Endodermal cell (in vitro differentiated cells): Measurements from ENCODE around the gene PSORS1C2. TPM values are rescaled to one million over a fixed set of nuclear protein-coding genes. Genes with fewer than 3 reads are reported as not detected.

Source experiments
- DNase-seq: peaks from one replicate; pipeline ENCODE4 v3.0.0-alpha.2; 2017
- H3K27ac ChIP-seq: 2 replicates; pipeline ENCODE4 v1.5.1; 2013; ENCODE audit warnings: mild to moderate bottlenecking, low read depth, low read length, moderate library complexity
- H3K27me3 ChIP-seq: 2 replicates; pipeline ENCODE4 v1.6.1; 2013; ENCODE audit warnings: mild to moderate bottlenecking, low read length, moderate library complexity; ENCODE audit not compliant: insufficient read depth, control insufficient read depth, poor library complexity, severe bottlenecking
- H3K36me3 ChIP-seq: 2 replicates; pipeline ENCODE4 v1.7.0; 2013; ENCODE audit warnings: mild to moderate bottlenecking, low read length, moderate library complexity; ENCODE audit not compliant: control insufficient read depth, insufficient read depth
- H3K4me1 ChIP-seq: one replicate; pipeline ENCODE4 v1.7.0; 2013; ENCODE audit warnings: low read length; ENCODE audit not compliant: control insufficient read depth, insufficient read depth
- H3K4me3 ChIP-seq: 2 replicates; pipeline ENCODE4 v1.5.1; 2013; ENCODE audit warnings: mild to moderate bottlenecking, low read length, moderate library complexity
- H3K9ac ChIP-seq: 2 replicates; pipeline ENCODE4 v1.6.1; 2013; ENCODE audit warnings: mild to moderate bottlenecking, low read length, moderate library complexity; ENCODE audit not compliant: poor library complexity, severe bottlenecking; ENCODE audit errors: extremely low read depth
- H3K9me3 ChIP-seq: 2 replicates; pipeline ENCODE4 v1.6.1; 2013; ENCODE audit warnings: mild to moderate bottlenecking, low read length, moderate library complexity; ENCODE audit not compliant: control insufficient read depth
- H3K27ac Mint-ChIP-seq: 2 replicates; pipeline ENCODE4 v1.8.0; 2020; ENCODE audit warnings: mixed read lengths
- H3K27me3 Mint-ChIP-seq: 2 replicates; pipeline ENCODE4 v1.8.0; 2021; ENCODE audit warnings: mild to moderate bottlenecking, mixed read lengths; ENCODE audit not compliant: insufficient read depth
- H3K36me3 Mint-ChIP-seq: 2 replicates; pipeline ENCODE4 v1.8.0; 2020; ENCODE audit warnings: low read depth, mixed read lengths
- H3K4me1 Mint-ChIP-seq: 2 replicates; pipeline ENCODE4 v1.8.0; 2020; ENCODE audit warnings: mixed read lengths
- H3K4me3 Mint-ChIP-seq: 2 replicates; pipeline ENCODE4 v1.8.0; 2020; ENCODE audit warnings: mild to moderate bottlenecking, moderate library complexity, mixed read lengths
- H3K9me3 Mint-ChIP-seq: 2 replicates; pipeline ENCODE4 v1.8.0; 2020; ENCODE audit warnings: mild to moderate bottlenecking, mixed read lengths
- WGBS, 2 experiments: methylation state at CpG; one replicate each; pipeline versions ENCODE4 v1.1.5 to v1.1.7; 2013; ENCODE audit warnings: missing lambda C conversion rate in 2 of 2, mixed read lengths in 1 of 2; ENCODE audit not compliant: insufficient coverage in 1 of 2, insufficient read length in 1 of 2; 5-methylcytosine and 5-hydroxymethylcytosine counted together
- total RNA-seq, 2 donors: library from RNA; stranded (reverse); fragmentation: NEBNext Ultra II Directional in 1 of 2; extraction: Animal tissue kit (Norgen Biotek cat#: 25700) in 1 of 2; gene quantifications; 2 replicates in 1 of 2; 3 replicates in 1 of 2; pipeline ENCODE4 v1.2.1, GENCODE V29; 2021
- TF ChIP-seq, protein P1 (sequence below): fragments of 200-600 bp; sonication (generic); conservative IDR thresholded peaks from 2 replicates; pipeline ENCODE4 v1.5.0; 2021; ENCODE audit warnings: antibody characterized with exemption, mild to moderate bottlenecking

PSORS1C2 gene
- total RNA-seq, 2 donors from 2014 or later, result not detected

DNA sequence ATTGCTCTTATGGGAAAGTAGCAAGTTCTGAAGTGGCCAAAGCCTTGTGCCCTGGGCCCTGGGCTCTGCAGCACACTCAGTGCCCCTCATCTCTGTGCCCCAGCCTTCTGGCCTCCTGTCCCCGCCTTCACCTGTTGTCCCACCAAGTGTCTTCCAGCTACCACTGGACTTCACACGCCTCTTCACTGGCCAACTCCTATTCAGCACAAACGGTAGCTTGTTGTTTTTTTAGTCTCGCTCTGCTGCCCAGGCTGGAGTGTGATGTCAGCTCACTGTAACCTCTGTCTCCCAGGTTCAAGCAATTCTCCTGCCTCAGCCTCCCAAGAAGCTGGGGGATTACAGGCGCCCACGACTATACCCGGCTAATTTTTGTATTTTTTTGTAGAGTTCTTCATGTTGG lies 13.9 kb upstream of the PSORS1C2 start:
- peaks cover 60% of the 10 kb centered on the region for H3K36me3 Mint-ChIP-seq

DNA sequence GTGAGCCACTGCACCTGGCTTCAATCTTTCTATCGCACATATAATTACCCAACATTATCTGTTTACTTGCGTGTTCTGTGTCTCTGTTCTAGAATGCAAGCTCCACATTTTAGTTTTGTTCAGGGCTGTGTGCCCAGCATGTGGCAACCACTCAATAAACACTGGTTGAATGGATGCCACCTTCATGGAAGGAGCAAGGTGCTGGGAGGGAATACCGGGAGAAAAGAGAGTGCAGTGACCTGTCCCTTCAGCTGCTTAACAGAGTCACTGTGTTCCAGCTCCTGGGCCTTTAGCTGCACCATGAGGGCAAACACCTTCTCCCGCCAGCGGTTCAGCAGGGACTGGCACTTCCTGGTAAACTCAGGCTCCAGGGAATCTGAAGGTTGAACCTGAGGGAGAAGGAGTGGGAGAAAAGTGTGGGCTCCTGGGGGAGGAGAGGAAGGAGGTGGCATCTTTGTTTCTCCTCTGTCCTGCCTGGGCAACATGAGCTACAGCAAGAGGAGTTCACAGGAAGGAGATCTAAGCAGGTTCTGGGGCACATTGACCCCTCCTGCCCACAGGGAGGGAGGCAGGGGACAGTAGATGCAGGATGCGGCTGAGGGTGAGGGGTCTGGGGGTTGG lies 11.1 kb upstream of the PSORS1C2 start:
- no peak overlapping the region for H3K9ac ChIP-seq
- TF ChIP-seq, protein P1, sequence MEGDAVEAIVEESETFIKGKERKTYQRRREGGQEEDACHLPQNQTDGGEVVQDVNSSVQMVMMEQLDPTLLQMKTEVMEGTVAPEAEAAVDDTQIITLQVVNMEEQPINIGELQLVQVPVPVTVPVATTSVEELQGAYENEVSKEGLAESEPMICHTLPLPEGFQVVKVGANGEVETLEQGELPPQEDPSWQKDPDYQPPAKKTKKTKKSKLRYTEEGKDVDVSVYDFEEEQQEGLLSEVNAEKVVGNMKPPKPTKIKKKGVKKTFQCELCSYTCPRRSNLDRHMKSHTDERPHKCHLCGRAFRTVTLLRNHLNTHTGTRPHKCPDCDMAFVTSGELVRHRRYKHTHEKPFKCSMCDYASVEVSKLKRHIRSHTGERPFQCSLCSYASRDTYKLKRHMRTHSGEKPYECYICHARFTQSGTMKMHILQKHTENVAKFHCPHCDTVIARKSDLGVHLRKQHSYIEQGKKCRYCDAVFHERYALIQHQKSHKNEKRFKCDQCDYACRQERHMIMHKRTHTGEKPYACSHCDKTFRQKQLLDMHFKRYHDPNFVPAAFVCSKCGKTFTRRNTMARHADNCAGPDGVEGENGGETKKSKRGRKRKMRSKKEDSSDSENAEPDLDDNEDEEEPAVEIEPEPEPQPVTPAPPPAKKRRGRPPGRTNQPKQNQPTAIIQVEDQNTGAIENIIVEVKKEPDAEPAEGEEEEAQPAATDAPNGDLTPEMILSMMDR, result no peak
- H3K36me3 Mint-ChIP-seq, result peaks cover 62% of the 10 kb centered on the region
- H3K9me3 ChIP-seq, result no peaks in the 10 kb centered on the region
- H3K27me3 Mint-ChIP-seq, result no peaks in the 10 kb centered on the region
- 91 to 96% methylated on average over 5 to 6 of the region's 6 CpGs for WGBS, 2 experiments
- H3K4me1 ChIP-seq, result no peaks in the 10 kb centered on the region
- no peaks in the 10 kb centered on the region for H3K4me1 Mint-ChIP-seq
- peaks cover 13% of the 10 kb centered on the region for H3K36me3 ChIP-seq
- no peak for DNase-seq
- no peaks in the 10 kb centered on the region for H3K27me3 ChIP-seq
- no peak overlapping the region for H3K4me3 ChIP-seq
- no peak overlapping the region for H3K4me3 Mint-ChIP-seq
- H3K9me3 Mint-ChIP-seq, result no peaks in the 10 kb centered on the region
- no peak overlapping the region for H3K27ac ChIP-seq
- no peak overlapping the region for H3K27ac Mint-ChIP-seq

More for the DNA sequence above, 13.9 kb upstream of the PSORS1C2 start:
- H3K9me3 ChIP-seq, result no peaks in the 10 kb centered on the region
- H3K4me1 ChIP-seq, result peaks cover 3% of the 10 kb centered on the region
- WGBS, 2 experiments, result 93 to 94% methylated on average over 5 to 7 of the region's 7 CpGs
- H3K27ac ChIP-seq, result no peak overlapping the region
- no peaks in the 10 kb centered on the region for H3K9me3 Mint-ChIP-seq
- no peaks in the 10 kb centered on the region for H3K27me3 ChIP-seq
- no peaks in the 10 kb centered on the region for H3K27me3 Mint-ChIP-seq
- no peak overlapping the region for H3K27ac Mint-ChIP-seq
- H3K4me1 Mint-ChIP-seq, result peaks cover 9% of the 10 kb centered on the region
- H3K9ac ChIP-seq, result no peak overlapping the region
- TF ChIP-seq, protein P1, result no peak
- H3K36me3 ChIP-seq, result peaks cover 24% of the 10 kb centered on the region
- H3K4me3 Mint-ChIP-seq, result no peak overlapping the region
- DNase-seq, result no peak
- no peak overlapping the region for H3K4me3 ChIP-seq

DNA sequence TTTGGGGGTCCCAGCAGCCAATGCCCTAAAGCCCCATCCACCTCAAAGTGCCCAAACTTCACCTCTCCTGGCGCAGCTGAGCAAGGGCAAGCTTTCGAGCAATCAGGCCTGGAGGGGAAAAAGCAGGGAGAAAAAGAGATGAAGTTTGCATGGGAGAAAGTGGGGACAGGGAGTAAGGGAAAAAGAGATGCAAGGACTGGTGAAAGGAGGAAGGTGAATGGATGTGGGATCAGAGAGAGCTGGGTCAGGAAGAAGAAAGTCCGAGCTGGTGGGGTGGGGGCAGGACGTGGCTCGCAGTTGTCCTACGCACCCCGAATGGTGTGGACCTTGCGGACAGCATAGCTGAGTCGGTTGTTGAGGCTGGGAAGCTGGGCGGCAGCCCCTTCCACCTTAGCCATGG lies 6.5 kb upstream of the PSORS1C2 start:
- Histone ChIP-seq H3K4me3 (no peak overlapping the region), H3K36me3 (peaks cover 14% of the 10 kb centered on the region), H3K27me3 (no peaks in the 10 kb centered on the region), H3K4me1 (no peaks in the 10 kb centered on the region), H3K27ac (no peak overlapping the region), H3K9me3 (no peaks in the 10 kb centered on the region), H3K9ac (no peak overlapping the region)
- Mint-ChIP-seq H3K36me3 (peaks cover 50% of the 10 kb centered on the region), H3K4me3 (no peak overlapping the region), H3K27me3 (no peaks in the 10 kb centered on the region), H3K27ac (no peak overlapping the region), H3K9me3 (no peaks in the 10 kb centered on the region), H3K4me1 (peaks cover 6% of the 10 kb centered on the region)
- no peak for DNase-seq
- TF ChIP-seq, protein P1, result no peak
- 90% methylated on average over 2 to 10 of the region's 10 CpGs for WGBS, 2 experiments
